NCI-H1694 treated with DMSO at 0.1 percent for 48 hours (cell line): ENCODE data around the gene LINGO4.
"Not testable (repeated sequence)": the region's sequence is repeated elsewhere in the genome, so short reads cannot be mapped to it uniquely, and the experiment has no call there.

Experiments
- DNase-seq: peaks from one replicate; lab custom pipeline; 2025; lab: John Stamatoyannopoulos, UW

LINGO4 gene

DNA sequence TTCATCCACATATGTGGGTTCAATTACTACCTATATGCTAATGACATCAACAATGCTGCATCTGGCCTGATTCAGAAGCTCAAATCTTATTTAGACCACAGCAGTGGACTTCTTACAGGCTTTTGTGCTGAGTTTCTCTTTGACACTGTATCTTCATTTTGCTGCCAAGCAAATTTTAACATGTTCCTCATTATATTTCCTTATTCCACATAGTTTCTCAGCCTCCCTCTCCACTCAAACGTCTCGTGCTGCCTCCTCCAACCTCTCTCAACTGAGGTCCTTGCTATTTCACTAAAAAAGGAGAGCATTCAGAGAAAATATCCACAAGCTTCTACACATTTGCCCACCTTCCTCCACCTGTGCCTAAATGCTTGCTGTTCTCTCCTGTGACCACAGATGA lies 21.4 kb downstream of the LINGO4 start:
- no peak for DNase-seq

DNA sequence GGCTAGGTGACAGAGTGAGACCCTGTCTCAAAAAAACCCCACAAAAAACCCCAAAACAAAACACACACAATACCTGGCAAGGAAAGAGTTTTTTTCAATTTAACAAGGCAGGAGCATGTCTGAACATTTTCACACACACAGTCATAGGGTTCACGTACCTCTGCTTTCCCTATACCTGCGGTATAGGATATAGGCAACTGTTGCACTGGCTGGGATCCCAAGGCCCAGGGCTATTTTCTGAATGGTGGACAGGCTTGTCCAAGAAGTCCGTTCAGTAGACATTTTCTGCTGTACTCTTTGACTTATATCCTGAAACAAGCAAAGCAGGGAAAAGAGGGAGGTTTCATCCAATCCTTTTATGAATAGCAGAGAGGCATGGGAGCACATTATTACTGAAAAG lies 22.5 kb downstream of the LINGO4 start:
- no peak for DNase-seq

DNA sequence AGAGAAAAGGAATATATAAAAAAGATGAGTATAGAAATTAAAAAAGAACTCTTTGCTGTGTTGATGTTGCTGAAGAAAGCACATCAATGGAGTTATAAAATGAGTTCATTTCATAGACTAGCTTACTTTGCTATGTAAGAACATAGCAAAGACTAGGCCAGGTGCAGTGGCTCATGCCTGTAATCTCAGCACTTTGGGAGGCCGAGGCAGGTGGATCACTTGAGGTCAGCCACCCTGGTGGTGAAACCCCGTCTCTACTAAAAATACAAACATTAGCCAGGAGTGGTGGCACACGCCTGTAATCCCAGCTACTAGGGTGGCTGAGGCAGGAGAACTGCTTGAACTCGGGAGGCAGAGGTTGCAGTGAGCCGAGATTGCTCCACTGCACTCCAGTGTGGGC lies 23.2 kb downstream of the LINGO4 start:
- not testable (repeated sequence) for DNase-seq

DNA sequence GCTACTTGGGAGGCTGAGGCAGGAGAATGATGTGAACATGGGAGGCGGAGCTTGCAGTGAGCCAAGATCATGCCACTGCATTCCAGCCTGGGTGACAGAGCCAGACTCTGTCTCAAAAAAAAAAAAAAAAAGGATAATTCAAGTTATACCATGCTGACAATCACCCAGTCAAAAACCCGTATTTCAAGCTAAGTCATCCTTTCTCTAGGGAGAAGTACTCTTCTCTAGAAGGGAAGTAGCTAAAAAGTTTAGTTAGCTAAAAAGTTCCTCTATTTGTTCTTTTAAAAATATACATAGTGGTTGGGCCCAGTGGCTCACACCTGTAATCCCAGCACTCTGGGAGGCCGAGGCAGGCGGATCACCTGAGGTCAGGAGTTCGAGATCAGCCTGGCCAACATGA lies 24.5 kb downstream of the LINGO4 start:
- not testable (repeated sequence) for DNase-seq

DNA sequence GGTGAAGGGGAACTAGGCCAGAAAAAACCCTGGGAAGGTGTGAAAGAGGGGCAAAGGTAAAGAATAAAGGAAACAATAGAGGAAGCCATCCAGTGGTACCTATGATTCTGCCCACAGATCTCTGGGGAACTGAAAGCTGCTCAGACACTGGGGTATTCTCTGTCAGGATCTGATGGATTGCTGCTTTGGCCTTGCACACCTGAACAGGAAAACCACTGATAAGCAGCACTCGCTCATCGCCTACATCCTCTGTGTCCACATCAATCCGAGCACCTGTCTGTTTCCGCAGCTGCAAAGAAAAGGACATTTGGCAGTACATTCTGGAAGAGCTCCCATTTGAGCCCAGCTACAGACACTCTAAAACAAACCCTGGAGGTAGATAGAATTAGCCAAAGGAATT lies 25.4 kb downstream of the LINGO4 start:
- no peak for DNase-seq

DNA sequence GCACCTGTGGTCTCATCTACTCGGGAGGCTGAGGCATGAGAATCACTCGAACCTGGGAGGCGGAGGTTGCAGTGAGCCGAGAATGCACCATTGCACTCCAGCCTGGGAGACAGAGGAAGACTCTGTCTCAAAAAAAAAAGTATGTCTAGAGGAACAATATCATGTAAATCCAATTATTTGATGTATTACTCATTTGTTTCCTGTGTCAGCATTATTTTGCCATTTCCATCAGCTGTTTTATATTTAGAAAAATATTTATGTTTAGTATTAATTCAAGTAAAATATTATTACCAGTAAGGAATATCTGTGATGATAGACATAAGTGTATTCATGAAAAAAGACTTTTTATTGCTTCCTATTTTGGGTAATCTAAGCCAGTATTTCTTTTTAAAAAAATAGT lies 27.9 kb downstream of the LINGO4 start:
- DNase-seq = no peak

DNA sequence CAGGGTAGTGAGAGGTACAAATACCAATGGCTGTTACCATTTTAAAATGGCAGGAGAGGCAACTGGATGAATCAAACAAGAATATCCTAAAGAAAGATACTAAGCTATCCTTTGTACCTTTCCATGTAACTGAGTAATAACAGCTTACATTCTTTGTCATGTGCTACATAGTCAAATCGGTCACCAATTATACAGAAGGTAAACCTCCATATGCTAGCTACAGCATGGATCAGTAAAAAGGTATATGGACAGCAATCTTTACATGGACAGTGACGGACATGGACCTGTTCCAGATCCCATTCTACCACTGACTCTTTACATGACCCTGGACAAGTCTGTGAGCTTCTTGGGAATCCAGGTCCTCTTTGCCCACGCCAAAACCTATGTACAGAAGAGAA lies 28.6 kb downstream of the LINGO4 start:
- no peak for DNase-seq

DNA sequence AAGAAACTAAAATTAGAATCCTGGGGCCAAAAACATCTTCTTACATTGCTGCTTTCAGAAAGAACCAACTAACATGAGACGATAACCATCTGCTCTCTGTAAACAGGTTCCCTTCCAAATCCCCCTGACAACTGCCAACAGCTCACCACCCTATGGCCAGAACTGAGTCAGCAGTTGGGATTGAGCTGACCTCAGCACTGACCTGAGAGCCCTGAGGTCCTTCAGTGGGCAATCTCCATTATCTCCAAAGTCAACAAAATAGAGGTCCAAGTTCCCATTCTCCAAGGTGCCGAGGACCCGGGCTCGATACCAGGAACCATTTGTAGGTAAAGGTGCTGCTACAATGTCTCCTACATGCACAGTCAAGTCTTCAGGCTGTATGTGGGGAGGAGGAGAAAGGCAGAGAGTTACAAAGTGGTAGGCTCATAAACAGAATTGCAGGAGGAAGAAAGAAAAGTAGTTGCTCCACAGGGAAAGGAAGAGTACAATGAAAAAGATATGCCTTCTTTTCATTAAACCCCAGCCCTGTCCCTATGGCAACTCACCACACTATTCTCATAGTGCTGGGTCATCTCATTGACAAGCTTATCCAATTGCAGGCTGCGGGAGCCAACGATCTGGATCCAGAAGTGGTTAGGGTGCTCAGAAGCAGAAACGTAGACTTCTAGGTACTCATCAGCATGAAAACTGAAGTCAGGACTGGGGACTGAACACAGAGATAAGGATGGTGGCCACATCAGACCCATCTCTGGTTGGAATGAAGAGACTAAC lies 29.1 kb downstream of the LINGO4 start:
- DNase-seq = no peak

DNA sequence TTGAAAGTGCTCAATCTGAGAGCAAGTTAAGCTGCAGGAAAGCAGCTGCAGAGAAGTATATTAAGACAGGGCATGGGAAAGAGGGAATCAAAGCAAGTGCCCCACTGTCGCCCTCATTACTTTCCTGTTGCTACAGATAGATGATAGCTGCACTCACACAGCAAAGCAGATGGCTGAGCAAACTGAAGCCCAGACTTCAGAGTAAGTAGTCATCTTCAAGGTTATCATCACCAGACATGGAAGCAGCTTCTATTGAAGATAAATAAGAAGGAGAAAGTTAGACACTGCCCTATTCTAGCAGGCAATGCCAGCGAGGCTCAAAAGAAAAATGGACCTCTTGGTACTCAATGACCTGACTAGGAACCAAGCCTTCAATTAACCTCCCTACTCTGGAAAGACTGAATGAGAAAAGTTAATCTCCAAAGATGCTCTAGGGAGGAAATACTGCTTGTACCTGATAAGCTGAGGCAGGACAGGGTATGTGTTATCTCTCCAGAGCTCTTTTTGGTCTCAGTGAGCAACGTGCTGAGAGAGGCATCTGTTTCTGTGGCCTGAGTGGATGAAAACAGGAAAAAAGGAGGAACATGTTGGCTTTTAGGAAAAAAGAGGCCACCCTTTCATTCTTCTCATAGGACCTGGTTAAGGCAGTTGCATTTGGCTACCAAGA lies 30.8 kb downstream of the LINGO4 start:
- DNase-seq = no peak

DNA sequence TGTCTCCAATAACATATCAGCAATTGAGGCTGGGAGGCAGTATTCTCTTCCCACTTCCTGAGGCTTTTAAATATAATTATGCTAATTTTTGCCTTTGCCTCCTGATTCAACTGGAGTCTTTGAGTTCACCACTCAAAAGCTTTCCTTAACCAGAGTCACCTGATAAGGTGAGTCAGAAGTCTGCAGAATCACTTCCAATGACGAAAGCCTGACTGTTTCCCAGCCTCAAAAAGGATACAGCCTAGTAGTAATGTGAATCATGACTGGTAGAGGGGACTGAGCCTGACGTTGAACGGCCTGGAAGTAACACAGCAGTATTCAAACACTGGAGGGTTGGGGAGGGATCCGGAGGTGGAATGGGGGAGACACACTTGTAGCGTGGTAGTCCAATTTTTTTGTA lies 31.5 kb downstream of the LINGO4 start:
- DNase-seq = no peak

DNA sequence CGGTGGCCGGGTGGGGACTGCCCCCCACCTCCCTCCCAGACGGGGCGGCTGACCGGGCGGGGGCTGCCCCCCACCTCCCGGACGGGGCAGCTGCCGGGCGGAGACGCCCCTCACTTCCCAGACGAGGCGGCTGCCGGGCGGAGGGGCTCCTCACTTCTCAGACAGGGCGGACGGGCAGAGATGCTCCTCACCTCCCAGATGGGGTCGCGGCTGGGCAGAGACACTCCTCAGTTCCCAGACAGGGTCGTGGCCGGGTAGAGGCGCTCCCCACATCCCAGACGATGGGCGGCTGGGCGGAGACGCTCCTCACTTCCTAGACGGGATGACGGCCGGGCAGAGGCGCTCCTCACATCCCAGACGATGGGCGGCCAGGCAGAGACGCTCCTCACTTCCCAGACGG lies 35.9 kb downstream of the LINGO4 start:
- DNase-seq = not testable (repeated sequence)

DNA sequence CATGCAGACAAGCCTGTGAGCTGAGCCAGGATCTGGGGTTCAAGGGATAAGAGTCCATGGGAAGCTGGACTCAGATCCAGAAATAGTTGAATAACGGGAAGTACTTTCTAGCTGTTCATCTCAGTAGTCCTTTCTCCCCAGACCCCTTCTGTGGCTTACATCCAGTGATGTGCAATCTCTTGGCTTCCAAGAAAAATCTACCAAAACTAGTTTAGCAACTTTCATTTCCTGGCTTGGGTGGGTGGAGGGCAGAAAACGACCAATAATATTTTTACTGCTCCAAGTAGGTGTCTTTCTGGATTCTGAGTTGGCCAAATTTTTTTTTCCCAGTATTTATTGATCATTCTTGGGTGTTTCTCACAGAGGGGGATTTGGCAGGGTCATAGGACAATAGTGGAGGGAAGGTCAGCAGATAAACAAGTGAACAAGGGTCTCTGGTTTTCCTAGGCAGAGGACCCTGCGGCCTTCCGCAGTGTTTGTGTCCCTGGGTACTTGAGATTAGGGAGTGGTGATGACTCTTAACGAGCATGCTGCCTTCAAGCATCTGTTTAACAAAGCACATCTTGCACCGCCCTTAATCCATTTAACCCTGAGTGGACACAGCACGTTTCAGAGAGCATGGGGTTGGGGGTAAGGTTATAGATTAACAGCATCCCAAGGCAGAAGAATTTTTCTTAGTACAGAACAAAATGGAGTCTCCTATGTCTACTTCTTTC lies 36.7 kb downstream of the LINGO4 start:
- DNase-seq = not testable (repeated sequence)

DNA sequence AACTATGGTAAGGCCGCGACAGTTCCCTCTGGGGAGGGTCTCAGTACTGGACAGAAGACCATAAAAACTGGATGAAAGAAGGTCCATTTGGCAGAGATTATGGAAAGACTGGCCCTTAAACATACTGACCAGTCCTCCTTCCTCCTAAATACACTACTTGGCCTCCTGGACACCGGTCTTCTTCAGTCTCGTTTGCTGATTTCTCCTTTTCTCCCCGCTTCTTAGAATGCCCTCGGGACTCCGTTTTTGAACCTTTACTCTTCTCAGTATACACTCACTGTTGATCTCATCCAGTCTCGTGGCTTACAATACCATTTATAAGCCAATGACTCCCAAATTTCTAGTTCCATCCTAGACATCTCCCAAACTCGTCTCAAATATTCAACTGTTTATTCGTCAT lies 41.2 kb downstream of the LINGO4 start:
- DNase-seq = no peak

DNA sequence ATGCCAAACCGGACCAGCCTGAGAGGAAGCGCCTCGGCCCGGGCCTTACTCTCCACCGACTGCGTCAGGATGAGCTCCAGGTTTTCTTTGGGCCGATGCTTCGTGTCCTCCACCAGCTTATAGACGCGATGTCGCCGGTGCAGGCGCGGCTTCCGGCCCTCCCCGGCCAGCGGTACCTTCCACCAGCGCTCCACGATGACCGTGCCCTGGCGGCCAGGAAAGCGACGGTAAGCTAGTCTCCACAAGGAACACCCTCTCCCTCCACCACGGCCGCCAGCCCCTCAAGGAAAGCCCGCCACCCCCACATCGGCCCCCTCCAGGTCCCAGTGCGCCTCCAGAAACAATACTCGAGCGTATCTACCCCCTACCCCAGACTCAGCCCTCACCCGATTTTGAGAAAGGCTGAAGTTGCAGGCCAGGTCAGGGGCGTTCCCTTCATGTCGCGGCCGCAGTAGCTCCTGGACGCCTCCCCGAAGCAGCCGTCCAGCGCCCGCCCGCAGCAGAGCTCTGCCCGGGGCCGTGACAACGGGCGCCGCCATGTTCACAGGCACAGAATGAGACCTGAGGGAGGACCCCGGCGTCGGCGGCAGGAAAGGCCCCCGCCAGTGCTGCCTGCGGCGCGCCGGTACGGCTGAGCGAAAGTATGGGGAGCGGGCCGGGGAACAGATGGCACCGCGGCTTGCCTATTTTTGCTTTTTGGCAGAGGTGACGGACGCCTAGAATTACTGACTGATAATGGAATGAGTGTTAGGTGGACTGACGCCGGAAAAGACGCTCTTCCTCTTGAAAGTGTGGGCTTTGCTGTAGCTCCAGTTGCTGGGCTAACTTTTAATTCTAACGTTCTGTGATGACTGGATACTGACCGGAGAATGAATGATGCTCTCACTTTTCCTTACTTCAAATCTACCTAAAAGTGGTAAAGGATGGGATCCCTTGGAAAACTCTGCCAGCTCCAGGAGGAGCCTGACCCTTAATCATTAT lies 42.0 kb downstream of the LINGO4 start, which contains the start of gene MRPL9:
Gene MRPL9, minus strand, starts transcription at position 556 of the 981 bp plus-strand sequence. Its CDS starts 17 bp downstream, at position 539.
- peak; percentile 93 for DNase-seq

DNA sequence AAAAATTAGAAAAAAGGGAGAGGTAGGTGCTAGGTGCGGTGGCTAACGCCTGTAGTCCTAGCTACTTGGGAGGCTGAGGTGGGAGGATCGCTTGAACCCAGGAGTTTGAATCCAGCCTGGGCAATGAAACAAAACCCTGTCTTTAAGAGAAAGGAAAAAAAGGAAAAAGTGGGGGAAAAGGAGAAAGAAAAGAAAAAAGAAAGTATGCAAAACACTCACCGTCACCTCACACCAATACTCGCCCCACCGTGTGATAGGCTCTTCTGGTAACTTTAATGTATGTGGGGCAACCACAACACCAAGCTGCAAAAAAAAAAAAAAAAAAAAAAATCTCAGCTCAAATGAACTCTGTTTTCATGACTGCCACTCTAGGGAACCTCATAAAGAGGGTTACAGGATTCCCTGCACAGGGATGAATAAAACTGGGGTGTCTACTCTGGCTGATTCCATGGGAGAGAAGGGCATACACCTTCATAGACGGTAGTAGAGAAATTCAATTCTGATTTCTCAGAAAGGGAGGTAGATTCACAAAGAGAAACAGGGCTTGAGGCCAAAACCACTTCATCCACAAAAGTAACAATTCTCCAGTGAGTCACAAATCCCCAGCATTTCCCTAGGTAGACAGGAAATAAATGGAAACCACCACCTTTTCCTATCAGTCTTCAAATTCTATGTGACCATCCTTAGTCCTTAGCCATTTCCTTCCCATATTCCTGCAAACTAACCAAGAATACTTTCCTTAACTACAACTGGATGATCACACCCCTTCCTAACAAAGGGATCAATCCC lies 44.4 kb downstream of the LINGO4 start:
- DNase-seq = no peak

DNA sequence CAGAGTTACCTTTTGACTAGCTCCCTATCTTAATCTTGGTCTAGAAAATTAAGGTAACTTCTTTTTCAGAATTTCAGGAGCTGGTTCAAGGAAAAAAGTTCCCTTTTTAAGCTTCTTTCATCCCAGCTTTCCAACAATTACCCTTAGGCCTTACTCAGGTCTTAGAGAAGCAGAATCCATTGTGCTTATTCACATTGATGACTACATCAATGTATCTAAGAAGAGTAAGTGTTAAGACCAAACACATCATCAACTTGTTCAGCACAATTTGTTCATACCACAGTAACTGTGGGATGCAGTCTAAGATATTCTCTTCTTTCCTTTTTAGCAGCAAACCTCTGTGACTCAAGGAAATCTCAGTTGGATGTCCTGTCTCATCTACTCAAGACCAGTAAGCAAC lies 46.0 kb downstream of the LINGO4 start:
- DNase-seq = no peak

DNA sequence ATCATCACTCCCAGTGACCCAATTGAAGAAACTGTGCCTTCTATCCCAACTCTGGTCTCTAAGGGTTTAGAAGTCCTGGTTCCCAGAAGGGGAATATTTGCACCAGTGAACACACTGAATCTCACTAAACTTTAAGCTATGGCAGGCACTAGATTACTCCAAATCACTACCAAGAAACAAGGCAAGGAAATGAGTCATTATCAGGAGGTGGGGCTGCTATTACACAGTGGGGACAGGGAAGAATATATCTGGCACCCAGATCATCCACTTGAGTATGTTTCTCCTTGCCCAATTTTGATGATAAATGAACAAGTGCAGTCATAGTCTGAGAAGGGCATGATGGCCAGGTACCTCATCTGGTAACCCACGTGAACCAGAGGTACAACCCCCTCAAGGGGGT lies 48.9 kb downstream of the LINGO4 start:
- no peak for DNase-seq
